Measurements from ENCODE around the gene PCYT2.

Gene PCYT2

DNA sequence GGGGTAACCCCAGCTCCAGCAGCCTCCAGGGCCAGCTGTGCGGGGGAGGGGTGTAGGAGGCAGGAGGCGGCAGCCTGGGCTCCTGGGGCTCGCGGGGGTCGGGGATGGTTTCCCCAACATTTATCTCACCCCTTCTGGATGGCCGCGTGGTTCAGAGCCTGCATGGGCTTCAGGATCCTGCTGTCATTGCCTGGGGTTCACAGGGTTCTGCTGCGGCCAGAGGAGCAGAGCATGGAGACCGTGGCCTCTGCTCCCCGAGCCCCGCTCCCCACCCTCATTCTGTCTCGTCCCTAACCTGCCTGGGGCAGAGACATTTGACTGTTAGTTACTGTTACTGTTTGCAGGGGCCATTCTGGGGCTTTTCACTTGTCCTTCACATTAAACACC lies 31.0 kb upstream of the PCYT2 start:
- no peak for DNase-seq (ENCODE audit: low spot score)

- DNase-seq (ENCODE audit: low spot score): no peak
These were observed 30.4 kb upstream of the PCYT2 start for GRCh38 chr17:81941484-81942166.

DNA sequence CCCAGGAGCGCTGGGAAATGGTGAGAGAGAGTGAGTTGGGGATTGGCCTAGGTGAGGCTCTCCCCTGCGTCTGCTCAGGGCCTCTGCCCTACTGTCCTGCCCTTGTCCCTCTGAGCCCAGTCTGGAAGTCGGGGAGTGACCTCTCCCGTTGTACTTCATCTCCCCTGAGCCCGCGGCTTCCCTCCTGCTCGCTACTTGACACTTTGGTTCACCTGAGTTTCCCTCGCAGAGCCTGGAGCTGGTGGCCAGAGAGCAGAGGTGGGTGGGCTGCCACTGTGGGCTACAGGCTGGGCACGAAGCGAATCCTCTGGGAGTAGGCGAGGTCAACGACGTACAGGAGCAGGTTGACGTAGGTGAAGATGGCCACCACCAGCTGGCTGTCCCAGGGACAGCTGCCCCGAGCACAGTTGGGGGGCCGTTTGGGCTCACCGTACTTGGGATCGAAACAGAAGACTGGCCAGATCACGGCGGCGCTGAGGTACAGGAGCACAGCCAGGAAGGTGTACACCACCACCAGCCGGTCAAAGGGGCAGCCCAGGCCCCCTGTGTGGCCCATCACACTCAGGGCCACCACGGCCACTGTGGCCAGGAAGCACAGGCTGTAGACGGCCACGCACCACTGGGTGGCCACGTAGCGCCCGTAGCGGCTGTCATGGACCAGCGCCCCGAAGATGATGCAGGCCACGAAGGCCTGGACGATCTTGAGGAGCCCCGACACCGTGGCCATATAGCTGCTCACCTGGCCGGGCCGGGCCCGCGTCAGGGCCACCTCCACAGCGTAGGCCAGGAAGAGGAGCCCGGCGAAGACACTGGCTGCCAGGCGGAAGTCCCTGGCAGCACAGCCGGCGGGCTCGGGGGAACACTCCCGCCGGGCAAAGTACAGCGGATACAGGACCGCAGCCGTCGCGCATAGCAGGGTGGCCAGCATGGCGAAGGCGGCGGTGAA lies 29.6 kb upstream of the PCYT2 start:
- DNase-seq (ENCODE audit: low spot score): no peak

DNA sequence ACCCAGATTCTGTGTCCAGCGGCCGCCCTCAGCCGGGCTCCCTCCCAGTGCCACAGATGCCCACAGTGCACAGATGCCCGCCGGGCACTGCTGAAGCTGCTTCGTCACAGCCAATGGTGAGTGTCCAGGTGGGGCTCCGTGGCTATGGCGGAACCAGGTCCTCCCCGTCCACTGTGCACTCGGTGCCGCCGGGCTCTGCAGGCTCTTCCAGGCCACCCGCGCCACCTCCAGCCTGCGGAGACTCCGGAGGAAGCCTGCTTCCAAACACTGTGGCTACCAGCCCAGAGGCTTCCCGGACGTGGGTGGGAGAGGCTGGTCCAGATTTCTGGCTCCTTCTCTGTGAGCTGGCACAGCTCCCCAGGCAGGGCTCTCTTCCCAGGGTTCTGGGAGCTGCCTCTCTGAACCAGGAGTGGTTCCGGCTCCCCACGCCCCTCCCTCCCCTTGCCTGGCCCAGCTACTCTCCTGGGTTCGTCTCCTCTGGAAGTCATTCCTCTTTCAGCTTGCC lies 28.7 kb upstream of the PCYT2 start:
- no peak for DNase-seq (ENCODE audit: low spot score)

DNA sequence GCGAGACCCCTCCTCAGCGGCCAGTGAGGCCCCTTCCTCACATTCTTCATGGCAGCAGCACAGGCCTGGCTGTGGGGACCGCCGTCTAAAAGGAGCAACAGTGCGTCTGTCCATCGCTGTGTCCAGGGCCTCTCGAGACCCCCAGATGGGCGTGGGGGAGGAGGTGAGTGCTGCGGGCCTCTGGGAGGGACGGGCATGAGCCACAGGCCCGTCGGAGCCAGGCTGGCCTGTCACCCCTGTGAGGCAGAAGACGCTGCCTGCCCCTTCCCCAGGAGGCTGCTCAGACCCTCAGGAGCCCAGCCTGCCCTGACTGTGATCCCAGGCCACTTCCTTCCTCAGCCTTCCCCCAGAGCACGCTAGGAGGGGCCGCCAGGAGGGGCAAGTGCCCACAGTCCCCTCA lies 28.0 kb upstream of the PCYT2 start:
- DNase-seq (ENCODE audit: low spot score): no peak

DNA sequence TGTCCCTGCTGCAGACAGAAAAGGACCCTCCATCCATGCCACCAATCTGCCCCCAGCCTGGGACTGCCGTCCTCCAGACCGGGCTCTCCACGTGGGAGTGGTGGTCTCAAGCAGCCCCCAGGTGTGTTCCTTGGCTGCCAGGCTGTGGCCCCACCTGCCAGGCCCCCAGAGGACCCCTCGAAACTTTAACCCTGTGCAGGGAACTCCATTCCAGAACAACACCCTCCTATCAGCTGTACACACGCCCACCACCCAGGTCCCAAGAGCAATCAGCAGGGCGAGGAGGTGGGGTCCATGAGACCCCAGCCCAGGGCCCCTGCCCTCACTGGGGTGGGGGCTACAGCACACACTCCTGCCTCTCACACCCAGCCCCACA lies 24.5 kb upstream of the PCYT2 start:
- DNase-seq (ENCODE audit: low spot score): no peak

- DNase-seq (ENCODE audit: low spot score): no peak
These were observed 23.9 kb upstream of the PCYT2 start for GRCh38 chr17:81934850-81935708.

GRCh38 chr17:81934098-81934757 lies 23.0 kb upstream of the PCYT2 start:
- DNase-seq (ENCODE audit: low spot score): no peak

DNA sequence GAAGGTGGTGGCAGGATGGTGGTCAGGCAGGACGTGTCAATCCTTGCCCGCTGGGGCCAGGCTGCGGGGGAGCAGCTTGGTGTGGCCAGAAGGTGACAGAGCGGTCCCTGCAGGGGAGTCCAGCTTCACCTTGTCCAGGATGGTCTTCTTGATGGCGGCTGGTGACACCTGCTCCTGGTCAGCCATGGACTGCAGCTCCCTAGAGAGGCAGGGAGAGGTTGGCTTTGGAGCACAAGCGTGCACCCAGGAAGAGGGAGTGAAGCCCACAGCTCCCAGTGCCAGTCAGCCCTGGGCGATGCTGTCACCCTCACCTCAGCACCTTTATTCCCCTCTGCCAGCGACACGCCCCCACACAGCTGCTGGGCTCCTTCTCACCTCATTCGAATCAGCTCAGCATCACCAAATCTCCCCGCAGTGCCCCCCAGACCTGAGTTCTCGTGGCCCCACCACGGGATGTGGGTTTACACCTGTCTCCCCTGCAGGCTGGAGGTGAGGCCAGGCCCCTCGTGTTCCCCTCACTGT lies 22.0 kb upstream of the PCYT2 start:
- no peak for DNase-seq (ENCODE audit: low spot score)

DNA sequence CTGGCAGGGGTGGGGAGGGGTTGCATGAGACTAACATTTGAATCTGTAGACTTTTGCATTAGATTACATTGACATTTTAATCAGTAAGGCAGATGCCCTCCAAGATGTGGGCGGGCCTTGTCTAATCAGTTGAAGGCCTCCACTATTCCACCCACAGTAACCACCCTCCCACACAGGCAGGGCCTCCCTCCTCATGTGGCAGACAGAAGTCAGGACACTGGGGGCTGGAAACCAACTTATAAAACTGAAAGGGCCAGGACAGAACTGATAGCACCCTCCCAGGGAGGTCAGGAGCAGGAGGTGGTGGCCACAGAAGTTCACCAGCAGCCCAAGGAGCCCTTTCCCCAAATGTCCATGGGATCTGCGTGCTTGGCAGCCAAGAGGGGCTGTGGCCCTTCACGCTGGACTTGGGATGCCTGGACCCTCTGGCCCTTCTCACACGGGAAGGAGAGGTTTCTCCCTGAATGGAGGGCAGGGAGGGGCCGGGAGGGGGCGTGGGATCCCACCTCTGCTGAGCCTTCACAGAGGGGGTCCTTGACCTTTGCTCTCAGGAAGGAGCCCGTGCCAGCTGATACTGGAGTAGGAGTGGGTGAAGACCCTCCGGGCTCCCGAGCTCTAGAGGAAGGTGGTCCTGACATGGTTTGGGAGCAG lies 21.3 kb upstream of the PCYT2 start:
- no peak for DNase-seq (ENCODE audit: low spot score)

DNA sequence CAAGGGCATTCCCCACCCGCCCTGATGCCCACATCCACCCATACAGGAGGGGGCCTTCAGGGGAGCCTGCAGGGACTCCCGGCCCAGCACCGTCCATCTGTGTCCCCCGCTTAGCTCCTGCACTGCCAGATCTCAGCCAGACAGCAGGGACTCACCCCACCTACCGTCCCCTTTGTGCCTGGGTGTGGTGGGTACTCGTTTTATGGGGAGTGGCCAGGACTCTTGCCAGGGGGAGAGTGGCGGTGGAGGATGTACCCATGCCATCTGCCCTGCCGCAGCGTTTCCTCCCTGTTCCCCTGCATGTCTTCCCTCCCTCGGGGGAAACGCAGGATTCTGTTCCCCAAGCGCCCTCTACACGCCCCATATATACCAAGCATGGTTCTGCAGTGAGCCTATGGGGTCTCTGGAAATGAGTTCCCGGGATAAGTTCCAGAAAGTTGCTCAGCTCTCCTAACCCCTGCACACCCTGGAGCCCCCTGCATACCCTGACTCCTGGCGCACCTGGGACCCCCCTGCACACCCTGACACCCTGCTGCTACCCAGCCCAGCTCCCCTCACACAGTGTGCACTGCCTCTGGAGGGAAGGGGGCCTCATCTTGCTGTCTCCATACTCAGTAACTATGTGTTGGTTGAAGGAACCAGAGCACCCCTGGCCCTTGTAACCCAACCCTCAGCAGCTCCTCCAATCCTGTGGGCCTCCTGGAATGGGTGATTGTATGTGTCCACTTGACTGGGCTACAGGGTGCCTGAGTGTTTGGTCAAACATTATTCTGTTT lies 20.5 kb upstream of the PCYT2 start:
- no peak for DNase-seq (ENCODE audit: low spot score)

- no peak for DNase-seq (ENCODE audit: low spot score)
These were observed 20.0 kb upstream of the PCYT2 start for GRCh38 chr17:81931189-81931556.

- DNase-seq (ENCODE audit: low spot score): no peak
These were observed 19.2 kb upstream of the PCYT2 start for GRCh38 chr17:81930142-81931125.

GRCh38 chr17:81929253-81930141 lies 18.3 kb upstream of the PCYT2 start:
- no peak for DNase-seq (ENCODE audit: low spot score)

GRCh38 chr17:81928544-81929252 lies 17.5 kb upstream of the PCYT2 start:
- peak; percentile 55 for DNase-seq (ENCODE audit: low spot score)

DNA sequence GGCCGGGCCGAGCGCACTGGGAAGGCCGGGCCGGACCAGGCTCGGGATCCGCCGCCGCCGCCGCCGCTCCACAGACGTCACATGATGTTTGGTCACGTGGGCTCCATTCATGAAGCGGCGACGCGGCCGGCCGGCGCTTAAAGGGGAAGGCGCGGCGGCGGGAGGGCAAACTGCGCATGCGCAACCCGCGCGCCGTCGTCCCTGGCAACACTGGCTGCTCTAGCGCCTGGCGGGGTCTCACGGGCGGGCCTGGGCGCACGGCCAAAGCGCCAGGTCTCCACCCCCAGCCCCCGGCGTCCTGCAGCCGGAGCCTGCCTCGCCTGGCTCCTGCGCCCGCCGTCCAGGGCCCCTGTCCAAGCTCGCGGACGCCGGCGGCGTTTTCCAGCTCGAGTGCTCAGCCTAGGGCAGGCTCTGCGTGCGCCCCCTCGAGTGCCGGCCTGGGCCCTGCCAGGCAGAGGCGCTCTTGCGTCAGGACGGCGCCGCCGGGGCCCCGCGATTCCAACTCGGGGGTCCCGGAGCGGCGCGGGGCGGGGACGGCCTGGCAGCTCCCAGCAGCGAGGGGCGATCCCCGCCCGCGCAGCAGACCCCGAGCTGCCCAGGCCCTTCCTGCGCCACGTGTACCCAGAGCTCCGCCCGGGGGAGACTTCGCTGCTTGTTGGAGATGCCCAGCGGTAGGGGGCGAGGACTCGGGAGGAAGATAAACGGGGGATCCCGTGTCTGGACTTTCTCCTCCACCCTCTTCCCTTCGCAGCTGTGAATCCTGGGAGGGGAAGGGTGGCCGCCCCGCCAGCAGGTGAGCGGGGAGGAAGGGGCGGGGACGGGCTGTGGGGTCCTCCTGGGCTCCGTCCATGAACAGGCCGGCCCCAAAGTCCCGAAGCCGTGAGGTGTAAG lies 16.7 kb upstream of the PCYT2 start, which contains the start of gene MAFG:
TSS of gene MAFG (minus strand) at position 83 of the 891 bp plus-strand sequence. CDS start 4,550 bp downstream, outside the sequence.
- DNase-seq (ENCODE audit: low spot score): peak; percentile 98

All from HuH-7 (cell line).